HG03039 (cell line): ENCODE data around the gene GRIN3B.

Source experiments
- ATAC-seq: cut with Tn5 transposase; IDR thresholded peaks from one replicate; pipeline ENCODE4 v1.9.1; 2021; ENCODE audit warnings: mild to moderate bottlenecking, moderate library complexity; ENCODE audit not compliant: unreplicated experiment

GRIN3B gene

GRCh38 chr19:1040476-1041271 is 40.5 kb downstream of the GRIN3B start:
- ATAC-seq: peak; percentile 34

DNA sequence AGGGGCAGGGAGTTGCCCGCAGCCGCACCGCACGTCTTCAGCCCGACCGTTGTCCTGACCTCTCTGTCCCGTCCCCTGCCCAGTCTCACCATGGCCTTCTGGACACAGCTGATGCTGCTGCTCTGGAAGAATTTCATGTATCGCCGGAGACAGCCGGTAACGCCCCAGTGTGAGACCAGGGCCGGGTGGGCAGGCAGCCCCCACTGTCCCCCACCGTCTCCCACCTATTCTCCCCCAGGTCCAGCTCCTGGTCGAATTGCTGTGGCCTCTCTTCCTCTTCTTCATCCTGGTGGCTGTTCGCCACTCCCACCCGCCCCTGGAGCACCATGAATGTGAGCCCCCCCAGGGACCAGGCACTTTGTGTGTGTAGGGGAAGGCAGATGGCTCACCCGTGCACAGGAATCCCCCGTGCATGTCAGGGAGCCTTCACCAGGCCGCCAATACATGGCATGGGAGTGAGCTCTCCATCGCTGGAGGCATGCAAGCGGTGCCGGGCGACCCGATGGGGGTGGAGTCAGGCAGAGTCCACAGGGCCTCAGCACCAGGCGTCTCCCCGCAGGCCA is 41.1 kb downstream of the GRIN3B start:
- ATAC-seq: no peak

GRCh38 chr19:1041835-1042685 is 41.8 kb downstream of the GRIN3B start:
- ATAC-seq: no peak

GRCh38 chr19:1042689-1043511 is 42.7 kb downstream of the GRIN3B start:
- no peak for ATAC-seq

GRCh38 chr19:1045247-1045603 is 45.0 kb downstream of the GRIN3B start:
- ATAC-seq: no peak

DNA sequence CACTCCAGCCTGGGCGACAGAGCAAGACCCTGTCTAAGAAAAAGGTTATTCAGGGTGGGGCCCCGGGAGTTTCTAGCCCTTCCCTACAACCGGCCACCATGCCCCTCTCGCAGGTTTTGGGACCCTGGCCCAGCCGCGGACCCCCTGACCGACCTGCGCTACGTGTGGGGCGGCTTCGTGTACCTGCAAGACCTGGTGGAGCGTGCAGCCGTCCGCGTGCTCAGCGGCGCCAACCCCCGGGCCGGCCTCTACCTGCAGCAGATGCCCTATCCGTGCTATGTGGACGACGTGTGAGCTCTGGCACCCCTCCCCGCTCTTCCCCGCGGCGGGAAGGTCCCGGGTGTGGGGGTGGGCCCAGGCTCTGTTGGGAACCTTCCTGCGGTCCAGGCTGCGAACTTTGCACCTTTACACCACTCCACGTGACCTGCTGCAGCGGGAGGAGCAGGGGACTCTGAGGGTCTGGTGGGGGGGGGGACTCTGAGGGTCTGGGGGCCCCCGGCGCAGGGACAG is 46.0 kb downstream of the GRIN3B start:
- ATAC-seq: no peak

- ATAC-seq: no peak
These were observed 46.8 kb downstream of the GRIN3B start for GRCh38 chr19:1046836-1047695.

- ATAC-seq: no peak
These were observed 47.5 kb downstream of the GRIN3B start for GRCh38 chr19:1047696-1048147.

DNA sequence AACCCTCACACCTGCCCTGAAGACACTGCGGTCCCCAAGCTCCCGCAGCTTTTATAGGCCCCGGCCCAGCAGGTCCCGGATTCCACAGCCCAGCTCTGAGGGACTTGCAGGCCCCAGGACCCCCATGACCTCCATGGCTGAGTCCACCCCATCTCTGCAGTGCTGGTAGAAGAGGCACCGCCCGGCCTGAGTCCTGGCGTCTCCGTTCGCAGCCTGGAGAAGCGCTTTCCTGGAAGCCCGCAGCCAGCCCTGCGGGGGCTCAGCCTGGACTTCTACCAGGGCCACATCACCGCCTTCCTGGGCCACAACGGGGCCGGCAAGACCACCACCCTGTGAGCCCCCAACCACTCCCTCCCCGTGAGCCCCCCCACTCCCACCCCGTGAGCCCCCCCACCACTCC is 48.9 kb downstream of the GRIN3B start:
- ATAC-seq: no peak

GRCh38 chr19:1049800-1050199 is 49.6 kb downstream of the GRIN3B start:
- no peak for ATAC-seq

DNA sequence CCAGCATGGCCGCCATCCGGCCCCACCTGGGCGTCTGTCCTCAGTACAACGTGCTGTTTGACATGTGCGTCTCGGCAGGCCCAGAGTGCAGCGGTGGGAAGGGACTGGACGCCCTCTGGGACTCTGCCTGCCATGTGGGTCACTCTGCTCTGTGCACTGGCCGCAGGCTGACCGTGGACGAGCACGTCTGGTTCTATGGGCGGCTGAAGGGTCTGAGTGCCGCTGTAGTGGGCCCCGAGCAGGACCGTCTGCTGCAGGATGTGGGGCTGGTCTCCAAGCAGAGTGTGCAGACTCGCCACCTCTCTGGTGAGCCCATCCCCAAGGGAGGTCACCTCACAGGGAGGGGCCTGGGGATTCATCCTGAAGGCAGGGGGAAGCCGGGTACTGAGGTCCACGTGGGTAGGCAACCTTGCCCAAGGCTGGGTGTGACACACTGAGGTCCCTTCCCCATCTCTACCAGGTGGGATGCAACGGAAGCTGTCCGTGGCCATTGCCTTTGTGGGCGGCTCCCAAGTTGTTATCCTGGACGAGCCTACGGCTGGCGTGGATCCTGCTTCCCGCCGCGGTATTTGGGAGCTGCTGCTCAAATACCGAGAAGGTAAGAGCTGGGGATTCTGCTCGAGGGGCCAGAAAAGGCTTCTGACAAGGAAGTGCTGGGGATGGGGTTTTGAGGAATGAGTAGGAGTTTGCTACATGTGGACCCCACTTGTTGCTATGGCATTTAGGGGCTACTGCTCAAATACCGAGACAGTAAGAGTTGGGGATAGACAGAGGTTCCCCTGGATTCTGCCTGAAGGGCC is 51.0 kb downstream of the GRIN3B start:
- ATAC-seq: no peak

- ATAC-seq: no peak
These were observed 51.6 kb downstream of the GRIN3B start for GRCh38 chr19:1051791-1052190.

DNA sequence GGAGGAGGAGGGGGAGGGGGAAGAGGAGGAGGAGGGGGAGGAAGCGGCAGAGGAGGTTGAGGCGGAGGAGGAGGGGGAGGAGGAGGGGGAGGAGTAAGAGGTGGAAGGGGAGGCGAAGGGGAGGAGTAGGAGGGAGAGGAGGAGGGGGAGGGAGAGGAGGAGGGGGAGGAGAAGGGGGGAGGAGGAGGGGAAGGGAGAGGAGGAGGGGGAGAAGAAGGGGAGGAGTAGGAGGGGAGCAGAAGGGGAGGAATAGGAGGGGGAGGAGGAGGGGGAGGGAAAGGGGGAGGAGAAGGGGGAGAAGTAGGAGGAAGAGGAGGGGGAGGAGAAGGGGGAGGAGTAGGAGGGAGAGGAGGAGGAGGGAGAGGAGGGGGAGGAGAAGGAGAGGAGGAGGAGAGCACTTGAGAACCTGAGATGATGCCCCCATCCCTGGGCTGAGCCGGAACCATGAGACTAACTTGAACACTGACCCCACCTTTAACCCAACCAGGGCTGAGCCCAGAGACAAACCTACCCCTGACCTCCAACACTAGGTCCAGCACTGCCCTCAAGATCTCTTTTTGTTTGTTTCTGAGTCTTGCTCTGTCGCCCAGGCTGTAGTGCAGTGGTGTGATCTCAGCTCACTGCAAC is 52.2 kb downstream of the GRIN3B start:
- no peak for ATAC-seq

GRCh38 chr19:1053176-1054101 is 53.2 kb downstream of the GRIN3B start:
- ATAC-seq: no peak

- ATAC-seq: no peak
These were observed 54.1 kb downstream of the GRIN3B start for GRCh38 chr19:1054102-1055027.

DNA sequence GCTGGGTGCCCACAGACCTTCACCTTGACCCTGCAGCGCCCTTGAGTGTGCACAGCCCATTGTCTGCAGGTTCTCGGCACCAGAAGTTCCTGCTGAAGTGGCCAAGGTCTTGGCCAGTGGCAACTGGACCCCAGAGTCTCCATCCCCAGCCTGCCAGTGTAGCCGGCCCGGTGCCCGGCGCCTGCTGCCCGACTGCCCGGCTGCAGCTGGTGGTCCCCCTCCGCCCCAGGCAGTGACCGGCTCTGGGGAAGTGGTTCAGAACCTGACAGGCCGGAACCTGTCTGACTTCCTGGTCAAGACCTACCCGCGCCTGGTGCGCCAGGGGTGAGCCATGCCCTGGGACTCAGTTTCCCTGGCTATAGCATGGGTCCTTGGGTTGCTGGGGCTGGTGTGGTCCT is 54.8 kb downstream of the GRIN3B start:
- ATAC-seq: no peak
